IPS-18c (cell line): Measurements from ENCODE around the gene RGS7.
"Not testable (repeated sequence)": the region's sequence is repeated elsewhere in the genome, so short reads cannot be mapped to it uniquely, and the experiment has no call there.

Experiments used
- H3K4me3 ChIP-seq: 2 replicates; pipeline ENCODE4 v1.7.0; 2013; ENCODE audit warnings: low read depth, mild to moderate bottlenecking, low read length, moderate library complexity; ENCODE audit not compliant: insufficient read depth
- H3K9me3 ChIP-seq: one replicate; pipeline ENCODE4 v1.6.1; 2013; ENCODE audit warnings: mild to moderate bottlenecking, low read length, moderate library complexity; ENCODE audit not compliant: control insufficient read depth, insufficient read depth

RGS7 gene

GRCh38 chr1:241020851-241021697, 335.9 kb downstream of the RGS7 start:
- Histone ChIP-seq H3K4me3 (no peak overlapping the region), H3K9me3 (no peaks in the 10 kb centered on the region)

DNA sequence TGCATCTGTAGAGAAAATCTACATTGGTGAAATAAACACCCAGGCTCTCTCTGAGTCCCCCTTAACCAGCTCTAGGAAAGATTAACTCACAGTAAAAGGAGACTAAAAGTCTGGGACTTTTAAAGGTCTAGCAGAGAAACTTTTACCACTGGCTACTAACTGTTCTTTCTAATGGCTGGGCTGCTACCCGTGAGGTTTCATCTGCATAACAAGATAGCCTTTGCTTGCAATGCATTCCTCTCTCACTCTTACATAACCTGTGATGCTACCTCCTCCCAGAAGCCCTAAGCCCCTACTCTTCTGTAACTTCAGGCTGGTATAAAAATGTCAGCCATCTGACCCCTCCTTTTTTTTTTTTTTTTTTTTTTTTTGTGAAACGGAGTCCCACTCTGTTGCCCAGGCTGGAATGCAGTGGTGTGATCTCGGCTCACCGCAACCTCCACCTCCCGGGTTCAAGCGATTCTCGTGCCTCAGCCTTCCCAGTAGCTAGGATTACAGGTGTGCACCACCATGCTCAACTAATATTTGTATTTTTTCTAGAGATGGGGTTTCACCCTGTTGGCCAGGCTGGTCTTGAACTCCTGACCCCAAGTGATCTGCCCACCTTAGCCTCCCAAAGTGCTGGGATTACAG, 344.2 kb downstream of the RGS7 start:
- no peak overlapping the region for H3K4me3 ChIP-seq
- H3K9me3 ChIP-seq: no peaks in the 10 kb centered on the region

DNA sequence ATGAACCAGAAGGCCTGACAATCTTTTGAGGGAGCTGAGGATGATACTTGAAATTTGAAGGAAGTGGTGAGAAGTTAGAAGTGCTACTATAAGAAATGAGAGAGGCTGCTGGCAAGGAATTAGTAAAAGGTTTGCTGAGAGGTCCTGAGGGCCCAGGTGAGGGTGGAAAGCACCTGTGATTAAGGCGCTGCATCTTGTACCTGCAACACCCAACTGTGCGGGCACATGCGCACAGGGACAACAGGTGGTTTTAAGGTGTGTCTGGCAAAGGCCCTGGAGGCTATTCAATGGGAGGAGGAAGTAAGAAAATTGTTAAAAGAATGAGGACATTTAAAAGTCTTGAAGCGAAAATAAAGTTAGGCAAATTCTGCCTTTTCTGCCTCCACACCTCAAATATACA, 349.3 kb downstream of the RGS7 start:
- Histone ChIP-seq H3K9me3 (no peaks in the 10 kb centered on the region), H3K4me3 (no peak overlapping the region)

DNA sequence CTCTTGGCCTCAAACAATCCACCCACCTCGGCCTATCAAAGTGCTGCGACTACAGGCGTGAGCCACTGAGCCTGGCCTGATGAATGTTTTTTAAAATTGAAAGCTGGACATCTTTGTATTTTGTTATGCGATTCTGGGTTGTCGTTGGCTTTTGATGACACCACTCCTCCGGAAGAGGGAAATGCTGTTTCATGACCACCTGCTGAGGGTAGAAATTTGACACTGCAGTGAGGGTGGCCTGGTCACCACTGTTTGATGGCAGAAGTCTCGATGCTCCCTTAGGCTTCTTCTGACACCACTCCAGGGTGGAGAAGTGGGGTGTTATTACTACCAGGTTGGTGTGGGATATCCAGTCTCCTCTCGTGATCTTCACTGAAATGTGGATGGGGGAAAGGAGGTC, 357.2 kb downstream of the RGS7 start:
- Histone ChIP-seq H3K9me3 (no peaks in the 10 kb centered on the region), H3K4me3 (no peak overlapping the region)

DNA sequence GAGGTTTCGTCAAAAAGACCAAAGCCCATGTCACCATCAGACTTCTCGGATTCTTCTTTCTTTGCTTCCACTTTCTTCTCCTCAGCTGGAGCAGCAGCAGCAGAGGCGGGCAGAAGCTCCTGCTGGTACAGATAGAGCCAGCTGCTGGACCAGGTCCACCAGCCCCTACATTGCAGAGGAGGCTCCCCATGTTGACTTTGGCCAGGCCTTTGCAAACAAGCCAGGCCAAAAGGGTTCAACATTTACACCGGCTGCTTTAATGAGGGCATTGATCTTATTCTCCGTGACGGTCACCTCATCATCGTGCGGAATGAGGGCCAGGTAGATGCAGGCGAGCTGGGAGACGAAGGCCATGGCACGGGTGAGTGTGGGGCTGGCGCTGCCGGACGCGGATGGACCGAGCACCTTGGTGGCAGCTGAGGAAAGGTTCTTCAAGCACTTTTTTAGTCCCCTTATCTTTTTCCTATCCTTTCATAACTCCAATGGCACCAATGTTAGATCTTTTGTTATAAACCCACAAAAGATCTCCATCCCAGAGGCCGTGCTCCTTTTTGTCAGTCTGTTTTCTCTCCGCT, 358.5 kb downstream of the RGS7 start:
- Histone ChIP-seq H3K9me3 (no peaks in the 10 kb centered on the region), H3K4me3 (no peak overlapping the region)

- Histone ChIP-seq H3K9me3 (no peaks in the 10 kb centered on the region), H3K4me3 (no peak overlapping the region)
Measured at GRCh38 chr1:240998024-240998423, 359.0 kb downstream of the RGS7 start.

GRCh38 chr1:240993004-240993403, 364.0 kb downstream of the RGS7 start:
- H3K4me3 ChIP-seq: no peak overlapping the region
- no peaks in the 10 kb centered on the region for H3K9me3 ChIP-seq

DNA sequence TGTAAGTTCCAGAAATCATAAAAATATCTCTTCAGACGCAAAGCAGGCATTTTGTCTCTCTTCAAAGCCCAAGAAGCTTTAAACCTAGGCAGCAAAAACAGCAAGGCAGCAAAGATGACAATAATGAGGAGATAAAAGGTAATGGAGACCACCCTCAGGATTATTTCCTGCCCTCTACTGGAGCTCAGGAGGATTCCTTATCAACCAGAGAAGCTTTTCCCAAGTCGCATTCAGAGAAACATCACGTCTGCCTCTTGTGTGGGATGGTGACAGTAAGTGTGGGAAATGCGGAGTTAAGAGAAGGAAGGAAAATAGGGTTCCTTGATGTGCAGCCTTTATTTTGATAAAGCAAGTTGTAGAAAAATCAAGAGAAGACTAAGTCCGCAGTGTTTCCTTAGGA, 365.8 kb downstream of the RGS7 start:
- no peak overlapping the region for H3K4me3 ChIP-seq
- H3K9me3 ChIP-seq: no peaks in the 10 kb centered on the region

DNA sequence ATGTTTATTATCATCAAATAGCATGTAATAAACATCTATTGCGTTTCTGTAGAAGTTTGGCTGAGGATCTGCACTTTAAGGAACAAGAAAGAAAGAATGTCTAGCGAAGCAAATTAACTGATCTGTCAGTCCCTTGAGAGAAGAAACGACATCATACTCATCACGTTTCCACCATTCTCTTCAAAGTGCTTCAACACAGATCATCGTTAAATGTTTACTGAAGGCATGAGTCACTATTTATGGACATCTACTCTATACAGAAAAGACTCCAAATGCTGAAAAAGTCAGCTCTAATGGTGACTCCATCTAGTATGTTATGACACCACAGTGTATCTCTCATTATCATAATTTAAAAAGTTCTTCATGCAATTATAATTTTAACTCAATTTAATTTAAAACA, 369.1 kb downstream of the RGS7 start:
- no peaks in the 10 kb centered on the region for H3K9me3 ChIP-seq
- H3K4me3 ChIP-seq: no peak overlapping the region

DNA sequence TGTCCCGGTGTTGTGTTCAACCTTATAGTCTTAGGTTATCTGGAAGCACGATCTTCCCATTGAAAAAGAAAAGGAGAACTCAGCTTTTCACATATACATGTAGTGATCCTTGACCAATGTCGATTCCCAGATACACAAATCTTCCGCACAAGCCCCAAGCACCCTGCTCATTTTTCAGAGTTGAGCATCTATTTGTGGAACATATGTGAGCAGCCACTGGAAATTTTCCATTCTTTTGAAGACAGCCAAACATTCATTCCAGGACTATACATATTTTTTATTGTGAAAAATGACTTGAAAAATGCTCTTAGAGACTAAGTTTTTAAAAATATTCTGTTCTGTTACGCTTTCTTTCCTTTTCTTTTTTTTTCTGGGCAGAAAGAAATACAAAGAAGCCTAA, 371.9 kb downstream of the RGS7 start:
- no peaks in the 10 kb centered on the region for H3K9me3 ChIP-seq

DNA sequence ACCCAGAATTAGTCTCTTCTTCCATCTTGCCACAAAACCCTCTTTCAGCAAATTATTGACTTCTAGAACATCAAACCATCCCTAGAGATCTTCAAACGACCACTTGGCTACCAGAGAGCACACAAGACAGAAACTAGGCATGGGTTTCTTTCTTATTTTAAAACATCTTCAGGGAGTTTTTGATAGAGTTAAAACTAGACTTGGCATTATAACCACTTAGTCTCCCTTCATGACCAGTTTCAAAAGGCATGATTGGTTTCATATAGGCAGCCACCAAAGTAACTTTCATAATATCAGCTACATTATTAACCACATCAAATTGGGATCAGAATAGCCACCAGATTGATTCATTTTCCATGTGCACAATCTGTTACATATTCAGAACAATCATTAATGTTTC, 376.7 kb downstream of the RGS7 start:
- Histone ChIP-seq H3K4me3 (no peak overlapping the region), H3K9me3 (no peaks in the 10 kb centered on the region)

More for the DNA sequence above, 371.9 kb downstream of the RGS7 start:
- H3K4me3 ChIP-seq: no peak overlapping the region

- H3K4me3 ChIP-seq: no peak overlapping the region
- no peaks in the 10 kb centered on the region for H3K9me3 ChIP-seq
Measured at GRCh38 chr1:240976685-240977084, 380.3 kb downstream of the RGS7 start.

DNA sequence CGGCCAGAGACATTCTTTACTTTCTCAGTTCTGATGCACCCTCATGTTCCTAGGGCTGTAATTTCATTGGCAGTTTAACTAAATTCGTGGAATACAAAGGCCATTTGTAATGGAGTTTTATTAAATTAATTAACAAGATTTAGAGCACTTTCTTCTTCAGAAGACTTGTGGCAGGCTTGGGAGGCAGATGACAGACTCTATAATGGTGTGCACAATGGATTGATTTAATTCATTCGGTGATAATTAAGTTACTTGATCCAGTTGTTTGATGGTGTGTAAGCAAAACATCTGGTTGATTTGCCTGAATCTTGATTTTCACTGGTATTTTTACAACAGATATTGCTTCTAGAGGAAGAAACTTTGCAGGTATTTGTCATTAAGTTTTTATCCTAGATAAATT, 383.1 kb downstream of the RGS7 start:
- H3K9me3 ChIP-seq: no peaks in the 10 kb centered on the region
- H3K4me3 ChIP-seq: no peak overlapping the region

- not testable (repeated sequence) for H3K4me3 ChIP-seq, H3K9me3 ChIP-seq
Measured at GRCh38 chr1:240972059-240972458, 384.9 kb downstream of the RGS7 start.

DNA sequence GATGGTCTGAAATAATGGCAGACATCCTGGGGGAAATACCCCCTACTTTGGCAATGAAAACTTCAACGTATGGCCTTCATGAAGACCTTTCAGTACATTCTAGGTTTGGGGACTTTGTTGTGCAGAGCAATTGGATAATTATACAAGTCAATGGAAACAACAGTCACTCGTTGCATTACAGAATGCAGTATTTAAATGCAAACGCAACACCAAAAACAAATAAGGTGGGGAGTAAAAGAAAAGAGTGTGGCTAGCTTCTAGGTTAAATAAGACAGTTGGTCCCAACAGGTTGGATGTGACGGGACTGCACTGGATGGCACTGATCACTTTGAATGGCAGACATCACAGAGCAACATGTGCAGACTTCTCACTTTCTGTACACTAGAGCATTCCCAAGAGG, 386.8 kb downstream of the RGS7 start:
- no peak overlapping the region for H3K4me3 ChIP-seq
- no peaks in the 10 kb centered on the region for H3K9me3 ChIP-seq

DNA sequence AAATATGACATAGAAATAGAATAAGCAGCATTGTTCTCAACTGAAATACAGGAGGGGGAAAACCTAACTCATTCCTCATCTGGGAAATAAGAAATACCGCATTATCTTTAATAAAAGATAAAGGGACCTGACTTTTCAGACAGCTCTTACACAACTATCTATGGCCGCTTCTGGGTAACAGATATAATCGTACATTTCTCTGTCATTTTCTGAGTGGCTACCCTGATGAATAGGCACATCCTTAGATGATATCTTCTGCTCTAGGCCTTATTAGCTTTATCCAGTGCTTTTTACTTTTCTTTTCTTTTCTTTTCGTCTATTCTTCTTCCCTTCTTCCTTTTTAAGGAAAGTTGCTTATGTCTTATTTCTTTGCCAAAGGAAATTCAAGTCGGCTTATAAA, 388.1 kb downstream of the RGS7 start:
- no peak overlapping the region for H3K4me3 ChIP-seq

GRCh38 chr1:240967070-240967724, 389.8 kb downstream of the RGS7 start:
- H3K9me3 ChIP-seq: no peaks in the 10 kb centered on the region
- H3K4me3 ChIP-seq: no peak overlapping the region

More for the DNA sequence above, 388.1 kb downstream of the RGS7 start:
- H3K9me3 ChIP-seq: no peaks in the 10 kb centered on the region

DNA sequence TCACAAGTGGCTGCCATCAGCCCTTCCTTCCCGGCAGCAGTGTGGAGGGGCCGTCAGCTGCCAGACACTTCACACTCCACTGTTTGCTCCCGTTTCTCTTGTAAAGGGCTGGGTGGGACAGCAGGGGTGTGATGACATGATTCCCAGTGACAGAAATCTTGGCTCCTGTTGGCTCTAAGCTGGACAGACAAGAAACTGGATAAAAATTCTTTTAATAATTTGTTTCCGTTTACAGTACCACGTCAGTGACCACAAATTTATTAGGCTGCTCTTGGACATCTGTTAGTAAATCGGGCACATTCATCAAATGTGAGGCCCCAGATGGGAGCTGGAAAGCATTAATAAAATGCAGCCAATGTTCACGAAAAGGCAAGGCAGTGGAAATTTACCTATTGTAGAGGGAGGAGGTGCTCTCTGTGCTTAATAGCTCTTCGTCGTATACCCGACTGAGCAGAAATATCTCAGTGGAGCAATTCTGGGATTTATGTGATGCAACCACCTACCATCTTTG, 391.4 kb downstream of the RGS7 start:
- Histone ChIP-seq H3K9me3 (no peaks in the 10 kb centered on the region), H3K4me3 (no peak overlapping the region)
